ENCODE results near the gene DGCR2.

GRCh38 chr22:19090183-19090582, 32.0 kb downstream of the DGCR2 start:
- no peak for TF ChIP-seq POLR2A (IDR thresholded peaks at IDR 0.05)
- no peak for TF ChIP-seq CTCF (IDR thresholded peaks at IDR 0.05)

Measured in esophagus squamous epithelium (tissue), 4 donors.